PFSK-1 (cell line): Measurements from ENCODE around the gene ESF1.

Source experiments
- FOXP2 ChIP-seq: optimal IDR thresholded peaks from 2 replicates; pipeline ENCODE3; 2011; ENCODE audit warnings: borderline replicate concordance, control low read depth, inconsistent platforms; ENCODE audit not compliant: insufficient read depth; ENCODE audit errors: extremely low read length, extremely low read depth
- POLR2AphosphoS5 ChIP-seq: IDR thresholded peaks from 2 replicates; pipeline ENCODE4 v1.6.1; 2012; ENCODE audit warnings: low read depth, mild to moderate bottlenecking, control low read depth, low read length, moderate library complexity
- SIN3A ChIP-seq: IDR thresholded peaks from 2 replicates; pipeline ENCODE4 v1.6.1; 2012; ENCODE audit warnings: mild to moderate bottlenecking, low read length, moderate library complexity, borderline replicate concordance; ENCODE audit not compliant: insufficient read depth
- TAF1 ChIP-seq: IDR thresholded peaks from 2 replicates; pipeline ENCODE4 v1.6.1; 2012; ENCODE audit warnings: low read length, control low read depth, borderline replicate concordance; ENCODE audit not compliant: insufficient read depth
- TF ChIP-seq, protein P1 (sequence below), 2 experiments: IDR thresholded peaks; 2 replicates each; pipeline versions ENCODE4 v1.6.1 to v1.8.0; 2011 to 2012; ENCODE audit warnings: low read depth in 2 of 2, low read length in 2 of 2, control low read depth in 1 of 2, inconsistent platforms in 1 of 2, mild to moderate bottlenecking in 1 of 2, moderate library complexity in 1 of 2; ENCODE audit not compliant: insufficient read depth in 1 of 2

DNA sequence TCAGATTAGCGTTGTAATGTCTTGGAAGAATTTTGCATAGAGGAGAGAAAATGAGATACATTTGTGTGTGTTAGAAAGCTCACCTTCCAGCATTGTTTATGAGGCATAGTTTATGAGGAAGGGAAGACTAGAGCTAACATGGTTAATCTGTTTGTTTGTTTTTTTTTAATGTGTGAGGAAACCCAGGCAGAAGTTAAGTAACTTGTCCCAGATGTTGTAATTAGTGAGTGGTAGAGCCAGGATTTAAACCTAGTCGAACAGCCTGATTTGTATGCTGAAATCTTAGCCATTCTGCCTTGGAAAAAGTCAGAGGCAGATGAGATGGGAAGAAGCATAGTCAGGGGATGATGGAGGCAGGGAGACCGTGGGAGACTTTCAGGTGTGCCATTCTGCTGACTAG is 29.2 kb upstream of the ESF1 start:
- TF ChIP-seq, protein P1, sequence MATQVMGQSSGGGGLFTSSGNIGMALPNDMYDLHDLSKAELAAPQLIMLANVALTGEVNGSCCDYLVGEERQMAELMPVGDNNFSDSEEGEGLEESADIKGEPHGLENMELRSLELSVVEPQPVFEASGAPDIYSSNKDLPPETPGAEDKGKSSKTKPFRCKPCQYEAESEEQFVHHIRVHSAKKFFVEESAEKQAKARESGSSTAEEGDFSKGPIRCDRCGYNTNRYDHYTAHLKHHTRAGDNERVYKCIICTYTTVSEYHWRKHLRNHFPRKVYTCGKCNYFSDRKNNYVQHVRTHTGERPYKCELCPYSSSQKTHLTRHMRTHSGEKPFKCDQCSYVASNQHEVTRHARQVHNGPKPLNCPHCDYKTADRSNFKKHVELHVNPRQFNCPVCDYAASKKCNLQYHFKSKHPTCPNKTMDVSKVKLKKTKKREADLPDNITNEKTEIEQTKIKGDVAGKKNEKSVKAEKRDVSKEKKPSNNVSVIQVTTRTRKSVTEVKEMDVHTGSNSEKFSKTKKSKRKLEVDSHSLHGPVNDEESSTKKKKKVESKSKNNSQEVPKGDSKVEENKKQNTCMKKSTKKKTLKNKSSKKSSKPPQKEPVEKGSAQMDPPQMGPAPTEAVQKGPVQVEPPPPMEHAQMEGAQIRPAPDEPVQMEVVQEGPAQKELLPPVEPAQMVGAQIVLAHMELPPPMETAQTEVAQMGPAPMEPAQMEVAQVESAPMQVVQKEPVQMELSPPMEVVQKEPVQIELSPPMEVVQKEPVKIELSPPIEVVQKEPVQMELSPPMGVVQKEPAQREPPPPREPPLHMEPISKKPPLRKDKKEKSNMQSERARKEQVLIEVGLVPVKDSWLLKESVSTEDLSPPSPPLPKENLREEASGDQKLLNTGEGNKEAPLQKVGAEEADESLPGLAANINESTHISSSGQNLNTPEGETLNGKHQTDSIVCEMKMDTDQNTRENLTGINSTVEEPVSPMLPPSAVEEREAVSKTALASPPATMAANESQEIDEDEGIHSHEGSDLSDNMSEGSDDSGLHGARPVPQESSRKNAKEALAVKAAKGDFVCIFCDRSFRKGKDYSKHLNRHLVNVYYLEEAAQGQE (IDR thresholded peaks at IDR 0.05; ENCODE audit: insufficient read depth in 1 of 2, low read depth in 2 of 2, low read length in 2 of 2), result no peak
- TF ChIP-seq TAF1 (no peak), POLR2AphosphoS5 (no peak), SIN3A (no peak), FOXP2 (no peak)
